ENCODE results near the gene SPATA32.
"Not testable (repeated sequence)": the region's sequence is repeated elsewhere in the genome, so short reads cannot be mapped to it uniquely, and the experiment has no call there.

Gene SPATA32

DNA sequence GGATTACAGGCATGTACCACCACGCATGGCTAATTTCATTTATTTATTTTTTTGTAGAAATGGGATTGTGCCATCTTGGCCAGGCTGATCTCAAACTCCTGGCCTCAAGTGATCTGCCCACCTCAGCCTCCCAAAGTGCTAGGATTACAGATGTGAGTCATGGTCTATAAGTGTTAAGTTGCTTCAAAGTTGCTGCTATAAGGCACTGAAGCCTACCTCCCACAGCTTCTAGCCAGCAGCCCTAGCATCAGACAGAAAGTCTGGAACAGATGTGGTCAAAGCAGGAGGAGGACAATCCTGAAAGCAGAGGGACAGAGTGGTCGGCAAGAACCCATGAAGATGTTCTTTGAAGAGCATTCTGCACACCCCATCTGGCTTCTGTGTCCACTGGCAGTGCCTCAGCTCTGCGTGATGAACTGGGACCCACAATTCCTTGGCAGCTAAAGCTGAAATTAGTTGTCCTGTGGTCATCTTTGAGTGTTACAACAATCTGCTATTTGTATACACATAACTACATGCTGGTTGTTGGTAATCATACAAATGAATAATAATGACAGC is 43.7 kb upstream of the SPATA32 start:
- H3F3A ChIP-seq (ENCODE audit: control insufficient read depth, insufficient read depth) = peaks cover 7% of the 10 kb centered on the region; the same call in 1 of the 2 replicates
- H3K4me1 ChIP-seq (ENCODE audit: control insufficient read depth, low read length) = peaks cover 55% of the 10 kb centered on the region
- H3K79me2 ChIP-seq (ENCODE audit: control insufficient read depth, low read length) = peaks cover 70% of the 10 kb centered on the region

GRCh38 chr17:45302649-45303173 is 40.8 kb upstream of the SPATA32 start:
- Histone ChIP-seq H3K9me3 (ENCODE audit: control insufficient read depth, insufficient read depth, low read length) (no peaks in the 10 kb centered on the region), H3K79me2 (ENCODE audit: control insufficient read depth, low read length) (peaks cover 73% of the 10 kb centered on the region), H3K27me3 (ENCODE audit: control insufficient read depth, low read length) (no peaks in the 10 kb centered on the region), H4K20me1 (ENCODE audit: control insufficient read depth, insufficient read depth, low read depth, low read length) (peaks cover 5% of the 10 kb centered on the region; the same call in 1 of the 2 replicates), H3K4me2 (ENCODE audit: low read length) (peak overlapping the region; percentile 51), H3K9me2 (replicated peaks; ENCODE audit: control insufficient read depth, low read length) (no peaks in the 10 kb centered on the region), H3K4me1 (ENCODE audit: control insufficient read depth, low read length) (peaks cover 56% of the 10 kb centered on the region), H3K27ac (ENCODE audit: low read depth, low read length) (peak overlapping the region; percentile 2; the same call in 1 of the 2 replicates), H3F3A (ENCODE audit: control insufficient read depth, insufficient read depth) (peaks cover 7% of the 10 kb centered on the region; the same call in 1 of the 2 replicates), H3K4me3 (ENCODE audit: low read length) (peak overlapping the region; percentile 16; the same call in 1 of the 2 replicates), H3K36me3 (ENCODE audit: control insufficient read depth, low read length) (peaks cover 16% of the 10 kb centered on the region)
- no peak for TF ChIP-seq CTCF (IDR thresholded peaks at IDR 0.05; ENCODE audit: low read depth, low read length, poor library complexity, severe bottlenecking)

More for the DNA sequence above, 43.7 kb upstream of the SPATA32 start:
- peaks cover 15% of the 10 kb centered on the region for H3K36me3 ChIP-seq (ENCODE audit: control insufficient read depth, low read length)
- H3K9me3 ChIP-seq (ENCODE audit: control insufficient read depth, insufficient read depth, low read length) = no peaks in the 10 kb centered on the region
- H3K4me3 ChIP-seq (ENCODE audit: low read length) = no peak overlapping the region
- TF ChIP-seq EZH2phosphoT487 (IDR thresholded peaks at IDR 0.05; ENCODE audit: borderline replicate concordance, low read length) = no peak
- TF ChIP-seq CTCF (IDR thresholded peaks at IDR 0.05; ENCODE audit: low read depth, low read length, poor library complexity, severe bottlenecking) = no peak
- H3K9me2 ChIP-seq (replicated peaks; ENCODE audit: control insufficient read depth, low read length) = no peaks in the 10 kb centered on the region
- H3K27ac ChIP-seq (ENCODE audit: low read depth, low read length) = no peak overlapping the region
- 0 out of 2 replicates have a peak, but pooled peaks cover 3% of the 10 kb centered on the region for H4K20me1 ChIP-seq (ENCODE audit: control insufficient read depth, insufficient read depth, low read depth, low read length)
- H3K4me2 ChIP-seq (ENCODE audit: low read length) = no peak overlapping the region
- H3K27me3 ChIP-seq (ENCODE audit: control insufficient read depth, low read length) = no peaks in the 10 kb centered on the region

GRCh38 chr17:45302220-45302619 is 40.3 kb upstream of the SPATA32 start:
- H3K9me3 ChIP-seq (ENCODE audit: control insufficient read depth, insufficient read depth, low read length); H4K20me1 ChIP-seq (ENCODE audit: control insufficient read depth, insufficient read depth, low read depth, low read length); H3F3A ChIP-seq (ENCODE audit: control insufficient read depth, insufficient read depth); H3K9me2 ChIP-seq (replicated peaks; ENCODE audit: control insufficient read depth, low read length); H3K27me3 ChIP-seq (ENCODE audit: control insufficient read depth, low read length): not testable (repeated sequence)
- Histone ChIP-seq H3K4me2 (ENCODE audit: low read length) (peak overlapping the region; percentile 51), H3K36me3 (ENCODE audit: control insufficient read depth, low read length) (peaks cover 16% of the 10 kb centered on the region), H3K79me2 (ENCODE audit: control insufficient read depth, low read length) (peaks cover 72% of the 10 kb centered on the region), H3K4me3 (ENCODE audit: low read length) (peak overlapping the region; percentile 16; the same call in 1 of the 2 replicates), H3K27ac (ENCODE audit: low read depth, low read length) (0 out of 2 replicates have a peak overlapping the region, but pooled peaks have one; percentile 2), H3K4me1 (ENCODE audit: control insufficient read depth, low read length) (peaks cover 54% of the 10 kb centered on the region)

- Histone ChIP-seq H3K4me1 (ENCODE audit: control insufficient read depth, low read length) (peaks cover 59% of the 10 kb centered on the region), H3K4me3 (ENCODE audit: low read length) (no peak overlapping the region), H3K27ac (ENCODE audit: low read depth, low read length) (0 out of 2 replicates have a peak overlapping the region, but pooled peaks have one; percentile 22), H4K20me1 (ENCODE audit: control insufficient read depth, insufficient read depth, low read depth, low read length) (peaks cover 5% of the 10 kb centered on the region; the same call in 1 of the 2 replicates), H3K9me2 (replicated peaks; ENCODE audit: control insufficient read depth, low read length) (no peaks in the 10 kb centered on the region), H3F3A (ENCODE audit: control insufficient read depth, insufficient read depth) (peaks cover 7% of the 10 kb centered on the region; the same call in 1 of the 2 replicates), H3K4me2 (ENCODE audit: low read length) (peak overlapping the region; percentile 51), H3K9me3 (ENCODE audit: control insufficient read depth, insufficient read depth, low read length) (no peaks in the 10 kb centered on the region), H3K36me3 (ENCODE audit: control insufficient read depth, low read length) (peaks cover 16% of the 10 kb centered on the region), H3K27me3 (ENCODE audit: control insufficient read depth, low read length) (no peaks in the 10 kb centered on the region), H3K79me2 (ENCODE audit: control insufficient read depth, low read length) (peaks cover 73% of the 10 kb centered on the region)
- TF ChIP-seq EZH2phosphoT487 (IDR thresholded peaks at IDR 0.05; ENCODE audit: borderline replicate concordance, low read length) (no peak), CTCF (IDR thresholded peaks at IDR 0.05; ENCODE audit: low read depth, low read length, poor library complexity, severe bottlenecking) (no peak)
Observed at GRCh38 chr17:45301674-45302073, 39.8 kb upstream of the SPATA32 start.

Measured in DOHH2 (cell line).